ENCODE results near the gene KLKB1.
"Not testable (repeated sequence)": the region's sequence is repeated elsewhere in the genome, so short reads cannot be mapped to it uniquely, and the experiment has no call there.

The KLKB1 gene

GRCh38 chr4:186265250-186265649, 37.9 kb downstream of the KLKB1 start:
- not testable (repeated sequence) for DNase-seq (ENCODE audit: low read depth in 2 of 2)

GRCh38 chr4:186265683-186266652, 38.7 kb downstream of the KLKB1 start, which contains the start of gene F11:
Gene F11, plus strand, starts transcription at chr4:186266189. Its CDS starts 948 bp downstream, at chr4:186267137.
- DNase-seq (ENCODE audit: low read depth in 2 of 2), result no peak

GRCh38 chr4:186266729-186267456, 39.6 kb downstream of the KLKB1 start:
- no peak for DNase-seq (ENCODE audit: low read depth in 2 of 2)

GRCh38 chr4:186271081-186271678, 43.9 kb downstream of the KLKB1 start:
- DNase-seq (ENCODE audit: low read depth in 2 of 2), result no peak

GRCh38 chr4:186272699-186273391, 45.5 kb downstream of the KLKB1 start:
- no peak for DNase-seq (ENCODE audit: low read depth in 2 of 2)

- DNase-seq (ENCODE audit: low read depth in 2 of 2), result not testable (repeated sequence)
These were observed 46.1 kb downstream of the KLKB1 start for GRCh38 chr4:186273392-186273789.

- DNase-seq (ENCODE audit: low read depth in 2 of 2), result no peak
These were observed 56.0 kb downstream of the KLKB1 start for GRCh38 chr4:186283311-186283710.

GRCh38 chr4:186285147-186285546, 57.8 kb downstream of the KLKB1 start:
- no peak for DNase-seq (ENCODE audit: low read depth in 2 of 2)

GRCh38 chr4:186286581-186286980, 59.3 kb downstream of the KLKB1 start:
- no peak for DNase-seq (ENCODE audit: low read depth in 2 of 2)

- no peak for DNase-seq (ENCODE audit: low read depth in 2 of 2)
These were observed 64.1 kb downstream of the KLKB1 start for GRCh38 chr4:186291256-186291890.

GRCh38 chr4:186294160-186294559, 66.9 kb downstream of the KLKB1 start:
- no peak for DNase-seq (ENCODE audit: low read depth in 2 of 2)

GRCh38 chr4:186296481-186296880, 69.2 kb downstream of the KLKB1 start:
- DNase-seq (ENCODE audit: low read depth in 2 of 2), result no peak

- peak; percentile 31 to 33 for DNase-seq (ENCODE audit: low read depth in 2 of 2)
These were observed 69.8 kb downstream of the KLKB1 start for GRCh38 chr4:186297013-186297645.

GRCh38 chr4:186298031-186298647, 70.8 kb downstream of the KLKB1 start:
- no peak for DNase-seq (ENCODE audit: low read depth in 2 of 2)

GRCh38 chr4:186299291-186299690, 72.0 kb downstream of the KLKB1 start:
- no peak for DNase-seq (ENCODE audit: low read depth in 2 of 2)

GRCh38 chr4:186300659-186301390, 73.5 kb downstream of the KLKB1 start:
- no peak for DNase-seq (ENCODE audit: low read depth in 2 of 2)

GRCh38 chr4:186304216-186304615, 76.9 kb downstream of the KLKB1 start:
- DNase-seq (ENCODE audit: low read depth in 2 of 2), result no peak

- DNase-seq (ENCODE audit: low read depth in 2 of 2), result no peak
These were observed 77.7 kb downstream of the KLKB1 start for GRCh38 chr4:186304866-186305505.

- no peak for DNase-seq (ENCODE audit: low read depth in 2 of 2)
These were observed 80.2 kb downstream of the KLKB1 start for GRCh38 chr4:186307497-186307896.

All from fibroblast of skin of left biceps (primary cell).